Chondrocyte (in vitro differentiated cells): ENCODE measurements around the gene RAB10. TPM values are rescaled to one million over a fixed set of nuclear protein-coding genes. Genes with fewer than 3 reads are reported as not detected.

Experiments used
- DNase-seq: peaks from one replicate; pipeline ENCODE4 v3.0.0; 2021; ENCODE audit warnings: mixed read lengths, low spot score
- H3K27ac Mint-ChIP-seq: one replicate; pipeline ENCODE4 v1.8.0; 2021; ENCODE audit warnings: mild to moderate bottlenecking, moderate library complexity, mixed read lengths; ENCODE audit not compliant: unreplicated experiment
- H3K27me3 Mint-ChIP-seq: 2 replicates; pipeline ENCODE4 v1.8.0; 2021; ENCODE audit warnings: low read depth, mixed read lengths
- H3K36me3 Mint-ChIP-seq: 2 replicates; pipeline ENCODE4 v1.8.0; 2021; ENCODE audit warnings: low read depth, mixed read lengths
- H3K4me1 Mint-ChIP-seq: 2 replicates; pipeline ENCODE4 v1.8.0; 2021; ENCODE audit warnings: low read depth, mild to moderate bottlenecking, mixed read lengths
- H3K4me3 Mint-ChIP-seq: one replicate; pipeline ENCODE4 v1.8.0; 2021; ENCODE audit warnings: mild to moderate bottlenecking, moderate library complexity, mixed read lengths; ENCODE audit not compliant: unreplicated experiment
- H3K9me3 Mint-ChIP-seq: 2 replicates; pipeline ENCODE4 v1.8.0; 2021; ENCODE audit warnings: low read depth, mixed read lengths
- total RNA-seq: library from RNA; stranded (reverse); gene quantifications from 3 replicates; pipeline ENCODE4 v1.2.1, GENCODE V29; 2021
- TF ChIP-seq, protein P1 (sequence below): fragments of 200-600 bp; sonication (generic); IDR thresholded peaks from 2 replicates; pipeline ENCODE4 v1.5.0; 2021; ENCODE audit warnings: antibody characterized with exemption, mild to moderate bottlenecking, moderate library complexity

RAB10 gene
- total RNA-seq, 1 donor from 2014 or later, result 153 TPM

GRCh38 chr2:26067980-26068507 is 34.2 kb downstream of the RAB10 start:
- DNase-seq, result no peak
- no peaks in the 10 kb centered on the region for H3K9me3 Mint-ChIP-seq
- peaks cover 2% of the 10 kb centered on the region for H3K36me3 Mint-ChIP-seq
- H3K4me3 Mint-ChIP-seq, result no peak overlapping the region
- TF ChIP-seq, protein P1, sequence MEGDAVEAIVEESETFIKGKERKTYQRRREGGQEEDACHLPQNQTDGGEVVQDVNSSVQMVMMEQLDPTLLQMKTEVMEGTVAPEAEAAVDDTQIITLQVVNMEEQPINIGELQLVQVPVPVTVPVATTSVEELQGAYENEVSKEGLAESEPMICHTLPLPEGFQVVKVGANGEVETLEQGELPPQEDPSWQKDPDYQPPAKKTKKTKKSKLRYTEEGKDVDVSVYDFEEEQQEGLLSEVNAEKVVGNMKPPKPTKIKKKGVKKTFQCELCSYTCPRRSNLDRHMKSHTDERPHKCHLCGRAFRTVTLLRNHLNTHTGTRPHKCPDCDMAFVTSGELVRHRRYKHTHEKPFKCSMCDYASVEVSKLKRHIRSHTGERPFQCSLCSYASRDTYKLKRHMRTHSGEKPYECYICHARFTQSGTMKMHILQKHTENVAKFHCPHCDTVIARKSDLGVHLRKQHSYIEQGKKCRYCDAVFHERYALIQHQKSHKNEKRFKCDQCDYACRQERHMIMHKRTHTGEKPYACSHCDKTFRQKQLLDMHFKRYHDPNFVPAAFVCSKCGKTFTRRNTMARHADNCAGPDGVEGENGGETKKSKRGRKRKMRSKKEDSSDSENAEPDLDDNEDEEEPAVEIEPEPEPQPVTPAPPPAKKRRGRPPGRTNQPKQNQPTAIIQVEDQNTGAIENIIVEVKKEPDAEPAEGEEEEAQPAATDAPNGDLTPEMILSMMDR, result no peak
- H3K4me1 Mint-ChIP-seq, result peaks cover 31% of the 10 kb centered on the region
- peak overlapping the region; percentile 69 for H3K27ac Mint-ChIP-seq
- H3K27me3 Mint-ChIP-seq, result no peaks in the 10 kb centered on the region

GRCh38 chr2:26068602-26069298 is 34.9 kb downstream of the RAB10 start:
- TF ChIP-seq, protein P1, result no peak
- Mint-ChIP-seq H3K36me3 (peaks cover 2% of the 10 kb centered on the region), H3K9me3 (no peaks in the 10 kb centered on the region), H3K4me1 (peaks cover 37% of the 10 kb centered on the region), H3K27me3 (no peaks in the 10 kb centered on the region), H3K27ac (peak overlapping the region; percentile 69), H3K4me3 (no peak overlapping the region)
- no peak for DNase-seq

- H3K4me3 Mint-ChIP-seq, result no peak overlapping the region
- no peak for DNase-seq
- H3K4me1 Mint-ChIP-seq, result peaks cover 51% of the 10 kb centered on the region
- H3K9me3 Mint-ChIP-seq, result no peaks in the 10 kb centered on the region
- no peak overlapping the region for H3K27ac Mint-ChIP-seq
- no peaks in the 10 kb centered on the region for H3K27me3 Mint-ChIP-seq
- peaks cover 2% of the 10 kb centered on the region for H3K36me3 Mint-ChIP-seq
- TF ChIP-seq, protein P1, result no peak
These were observed 36.8 kb downstream of the RAB10 start for GRCh38 chr2:26070730-26071129.

DNA sequence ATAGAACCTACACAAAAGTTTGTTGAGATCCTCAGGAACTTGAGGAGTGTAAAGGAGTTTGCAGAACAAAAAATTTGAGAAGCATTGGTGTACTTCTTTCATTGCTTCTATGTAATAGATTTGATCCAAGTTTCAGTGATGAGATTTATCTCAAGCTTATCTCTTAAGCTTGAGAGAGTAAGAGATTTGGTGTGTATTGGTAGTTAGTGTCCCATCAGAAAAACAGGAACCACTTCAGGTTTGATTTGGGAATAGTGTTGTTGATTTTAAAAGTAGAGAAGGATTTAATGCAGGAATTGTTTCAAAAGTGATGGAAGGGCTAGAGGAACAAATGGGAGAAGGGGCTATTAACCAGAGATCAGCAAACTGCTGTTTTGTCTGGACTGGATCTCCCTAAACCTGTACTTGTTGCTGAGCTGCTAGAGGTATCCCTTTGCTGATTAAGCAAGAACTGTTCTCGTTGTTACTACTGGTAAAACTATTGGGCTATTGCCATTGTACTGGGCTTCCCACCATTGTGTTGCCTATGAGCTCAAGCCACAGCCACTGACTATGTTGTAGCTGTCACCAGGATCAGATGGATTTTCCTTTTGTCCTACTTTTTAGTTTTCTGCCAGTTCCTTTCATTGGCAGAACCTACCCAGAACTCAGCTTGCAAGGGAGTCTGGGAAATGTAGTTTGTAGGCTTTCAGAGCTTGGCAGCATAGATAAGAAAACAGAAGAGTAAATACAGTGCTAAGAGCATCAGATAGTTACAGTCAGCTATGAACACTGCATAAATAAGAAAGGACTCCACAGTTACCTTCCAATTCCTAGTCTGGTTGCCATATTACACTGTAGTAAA is 39.3 kb downstream of the RAB10 start:
- no peaks in the 10 kb centered on the region for H3K9me3 Mint-ChIP-seq
- no peak overlapping the region for H3K27ac Mint-ChIP-seq
- no peak overlapping the region for H3K4me3 Mint-ChIP-seq
- no peak for DNase-seq
- H3K36me3 Mint-ChIP-seq, result no peaks in the 10 kb centered on the region
- TF ChIP-seq, protein P1, result no peak
- H3K4me1 Mint-ChIP-seq, result peaks cover 48% of the 10 kb centered on the region
- no peaks in the 10 kb centered on the region for H3K27me3 Mint-ChIP-seq

DNA sequence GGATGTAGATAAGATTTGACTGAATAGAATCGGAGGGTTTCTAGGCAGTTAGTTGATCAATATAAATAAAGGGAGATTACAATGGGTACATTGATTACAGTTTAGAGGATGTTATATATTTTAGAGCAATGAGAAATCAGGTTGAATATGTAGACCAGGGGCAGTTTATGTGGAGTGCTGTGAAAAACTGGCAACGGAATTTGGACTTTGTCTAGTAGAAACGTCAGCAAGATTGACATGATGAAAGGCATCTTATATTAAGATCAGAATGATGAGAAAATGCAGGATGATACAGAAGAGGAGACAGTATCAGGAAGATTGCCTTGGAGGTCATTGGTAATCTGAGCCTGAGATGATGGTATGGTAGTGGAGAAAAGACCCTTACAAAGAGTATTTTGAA is 39.9 kb downstream of the RAB10 start:
- H3K9me3 Mint-ChIP-seq, result no peaks in the 10 kb centered on the region
- H3K4me3 Mint-ChIP-seq, result no peak overlapping the region
- TF ChIP-seq, protein P1, result no peak
- H3K27ac Mint-ChIP-seq, result no peak overlapping the region
- H3K4me1 Mint-ChIP-seq, result peaks cover 45% of the 10 kb centered on the region
- no peak for DNase-seq
- H3K27me3 Mint-ChIP-seq, result no peaks in the 10 kb centered on the region
- no peaks in the 10 kb centered on the region for H3K36me3 Mint-ChIP-seq
